WTC11 (cell line): ENCODE results near the gene ZMIZ1. TPM values are rescaled to one million over a fixed set of nuclear protein-coding genes. Genes with fewer than 3 reads are reported as not detected.

Experiments
- ATAC-seq: fragments of 200-7000 bp; cut with Tn5 transposase; 2 replicates; pipeline ENCODE4 v1.10.0; 2021; ENCODE audit warnings: mild to moderate bottlenecking, moderate library complexity
- CTCF ChIA-PET: fragments of 300-600 bp; sonication (Branson Sonifier 250); formaldehyde crosslinking; loops from one replicate; lab custom pipeline; 2021; ENCODE audit warnings: antibody characterized with exemption; lab: Charles Lee
- POLR2A ChIA-PET: fragments of 350-600 bp; sonication (Branson Sonifier 250); formaldehyde crosslinking; loops from one replicate; lab custom pipeline; 2021; ENCODE audit warnings: antibody characterized with exemption; lab: Charles Lee
- DNase-seq: peaks from one replicate; pipeline ENCODE4 v3.0.0; 2021; ENCODE audit warnings: low spot score
- H3K27ac Mint-ChIP-seq: 2 replicates; pipeline ENCODE4 v1.8.0; 2021; ENCODE audit warnings: mixed read lengths
- H3K27me3 Mint-ChIP-seq: 2 replicates; pipeline ENCODE4 v1.8.0; 2021; ENCODE audit warnings: low read depth, mild to moderate bottlenecking, moderate library complexity, mixed read lengths
- H3K36me3 Mint-ChIP-seq: 2 replicates; pipeline ENCODE4 v1.8.0; 2021; ENCODE audit warnings: mixed read lengths
- H3K4me1 Mint-ChIP-seq: 2 replicates; pipeline ENCODE4 v1.8.0; 2022; ENCODE audit warnings: mixed read lengths
- H3K4me3 Mint-ChIP-seq: 2 replicates; pipeline ENCODE4 v1.8.0; 2021; ENCODE audit warnings: mild to moderate bottlenecking, moderate library complexity, mixed read lengths
- H3K9me3 Mint-ChIP-seq: 2 replicates; pipeline ENCODE4 v1.8.0; 2021; ENCODE audit warnings: mixed read lengths
- ATF1 ChIP-seq: sonication (generic); formaldehyde crosslinking; IDR thresholded peaks from 2 replicates; pipeline ENCODE4 v1.8.1; 2023; ENCODE audit warnings: mild to moderate bottlenecking, moderate library complexity, missing genetic modification reagents
- CREB1 ChIP-seq: sonication (generic); formaldehyde crosslinking; IDR thresholded peaks from 2 replicates; pipeline ENCODE4 v1.8.0; 2023; ENCODE audit warnings: mild to moderate bottlenecking, missing genetic modification reagents
- FOXJ3 ChIP-seq: sonication (generic); formaldehyde crosslinking; IDR thresholded peaks from 2 replicates; pipeline ENCODE4 v1.9.0; 2021; ENCODE audit warnings: missing genetic modification reagents, mild to moderate bottlenecking, borderline replicate concordance
- JAZF1 ChIP-seq: fragments of 250-450 bp; sonication (Bioruptor Pico); IDR thresholded peaks from 2 replicates; pipeline ENCODE4 v1.9.0; 2021; ENCODE audit warnings: moderate library complexity, mild to moderate bottlenecking, inconsistent platforms
- JUN ChIP-seq: sonication (generic); formaldehyde crosslinking; IDR thresholded peaks from 2 replicates; pipeline ENCODE4 v1.8.0; 2023; ENCODE audit warnings: mild to moderate bottlenecking, missing genetic modification reagents
- NFE2L1 ChIP-seq: sonication (generic); formaldehyde crosslinking; IDR thresholded peaks from 2 replicates; pipeline ENCODE4 v1.8.1; 2023; ENCODE audit warnings: missing genetic modification reagents
- NR3C1 ChIP-seq: sonication (generic); formaldehyde crosslinking; conservative IDR thresholded peaks from 2 replicates; pipeline ENCODE4 v1.8.1; 2023; ENCODE audit warnings: low read depth, mild to moderate bottlenecking, missing genetic modification reagents
- PRRX2 ChIP-seq: fragments of 250-450 bp; sonication (Bioruptor Pico); IDR thresholded peaks from 2 replicates; pipeline ENCODE4 v1.8.0; 2021; ENCODE audit warnings: mild to moderate bottlenecking
- RELA ChIP-seq: sonication (generic); formaldehyde crosslinking; IDR thresholded peaks from 2 replicates; pipeline ENCODE4 v1.8.1; 2022; ENCODE audit warnings: missing genetic modification reagents, mild to moderate bottlenecking, borderline replicate concordance
- TP53 ChIP-seq: sonication (generic); formaldehyde crosslinking; IDR thresholded peaks from 2 replicates; pipeline ENCODE4 v1.8.1; 2023; ENCODE audit warnings: mild to moderate bottlenecking, missing genetic modification reagents
- ZNF138 ChIP-seq: sonication (generic); formaldehyde crosslinking; conservative IDR thresholded peaks from 2 replicates; pipeline ENCODE4 v1.8.1; 2022; ENCODE audit warnings: mild to moderate bottlenecking, moderate library complexity, missing genetic modification reagents
- ZNF317 ChIP-seq: sonication (generic); formaldehyde crosslinking; IDR thresholded peaks from 2 replicates; pipeline ENCODE4 v1.8.1; 2023; ENCODE audit warnings: low read depth, mild to moderate bottlenecking, moderate library complexity, missing genetic modification reagents, borderline replicate concordance
- ZNF416 ChIP-seq: fragments of 250-450 bp; sonication (Bioruptor Pico); IDR thresholded peaks from 2 replicates; pipeline ENCODE4 v1.9.0; 2021; ENCODE audit warnings: mild to moderate bottlenecking, inconsistent platforms
- total RNA-seq: library from RNA; stranded (reverse); gene quantifications from 3 replicates; pipeline ENCODE4 v1.2.3, GENCODE V29; 2021
- TF ChIP-seq, protein P1 (sequence below): sonication (generic); formaldehyde crosslinking; IDR thresholded peaks from 2 replicates; pipeline ENCODE4 v1.8.0; 2022; ENCODE audit warnings: mild to moderate bottlenecking, missing genetic modification reagents
- TF ChIP-seq, protein P2 (sequence below): sonication (generic); formaldehyde crosslinking; IDR thresholded peaks from 2 replicates; pipeline ENCODE4 v1.8.1; 2023; ENCODE audit warnings: mild to moderate bottlenecking, missing genetic modification reagents
- TF ChIP-seq, protein P3 (sequence below): fragments of 250-450 bp; sonication (Bioruptor Pico); IDR thresholded peaks from 2 replicates; pipeline ENCODE4 v1.9.0; 2021; ENCODE audit warnings: mild to moderate bottlenecking
- TF ChIP-seq, protein P4 (sequence below): fragments of 250-450 bp; sonication (Bioruptor Pico); IDR thresholded peaks from 2 replicates; pipeline ENCODE4 v1.9.0; 2021; ENCODE audit warnings: mild to moderate bottlenecking
- TF ChIP-seq, protein P5 (sequence below): fragments of 200-600 bp; IDR thresholded peaks from 2 replicates; pipeline ENCODE4 v1.8.0; 2022; ENCODE audit warnings: antibody characterized with exemption

ZMIZ1 gene
- total RNA-seq, 1 experiment from 2014 or later: 44.4 TPM

DNA sequence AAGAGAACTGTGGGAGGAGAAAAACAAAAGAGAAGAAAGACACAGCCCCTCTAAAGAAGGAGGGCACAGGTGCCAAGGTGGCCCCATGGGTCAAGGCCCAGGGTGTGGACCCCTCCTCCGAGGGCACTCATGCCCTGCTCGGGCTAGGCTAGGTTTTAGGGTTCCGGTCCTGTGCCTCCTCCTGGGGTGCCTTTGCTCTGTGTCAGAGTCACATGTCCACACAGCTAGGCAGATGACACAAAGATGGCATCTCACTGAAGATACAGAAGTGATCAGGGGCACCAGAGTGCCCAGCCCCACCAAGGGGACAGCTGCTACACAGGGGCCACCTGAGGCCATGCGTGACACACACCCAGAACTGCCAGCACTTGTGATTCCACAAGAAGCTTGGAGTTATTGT, 162.1 kb downstream of the ZMIZ1 start:
- Mint-ChIP-seq H3K4me3 (no peak overlapping the region), H3K27ac (peak overlapping the region; percentile 93; the same call in 1 of the 2 replicates), H3K9me3 (no peaks in the 10 kb centered on the region), H3K27me3 (peaks cover 31% of the 10 kb centered on the region), H3K4me1 (peaks cover 40% of the 10 kb centered on the region), H3K36me3 (peaks cover 7% of the 10 kb centered on the region; the same call in 1 of the 2 replicates)
- POLR2A ChIA-PET: interaction anchor here (0.9 to 3.0 kb wide), 4 partner anchors 8 to 13 kb away, joined by 3 to 15 read pairs (median 6); no protein-coding TSS in a partner anchor
- DNase-seq: no peak
- no peak for ATAC-seq
- CTCF ChIA-PET: interaction anchor here (0.6 to 3.1 kb wide), 8 partner anchors 9 to 1183 kb away, joined by 3 to 18 read pairs (median 4); no protein-coding TSS in a partner anchor
- TF ChIP-seq CREB1: no peak

DNA sequence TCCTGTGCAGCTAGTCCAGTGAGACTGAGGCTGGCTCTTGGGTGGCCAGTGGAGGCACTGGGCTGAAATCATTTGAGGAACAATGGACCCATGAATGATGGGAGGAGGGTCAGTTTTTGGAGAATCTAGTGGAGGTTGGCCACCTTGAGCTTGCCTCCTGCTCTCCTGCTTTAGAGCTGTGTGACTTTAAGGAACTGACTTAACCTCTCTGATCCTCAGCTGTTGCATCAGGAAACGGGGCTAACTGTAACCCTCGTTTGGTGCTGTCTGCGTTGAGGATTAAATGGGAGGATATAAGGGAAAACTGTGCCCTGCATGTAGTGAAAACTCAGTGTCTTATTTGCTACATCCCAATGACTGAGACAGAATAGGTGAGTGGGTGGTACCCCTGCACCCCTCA, 163.1 kb downstream of the ZMIZ1 start:
- H3K4me3 Mint-ChIP-seq: no peak overlapping the region
- peaks cover 51% of the 10 kb centered on the region for H3K4me1 Mint-ChIP-seq
- CTCF ChIA-PET: interaction anchor here (0.6 kb wide), 1 partner anchor 9 kb away, joined by 3 read pairs; no protein-coding TSS in a partner anchor
- POLR2A ChIA-PET: interaction anchor here (0.6 kb wide), 1 partner anchor 308 kb away, joined by 7 read pairs; no protein-coding TSS in a partner anchor
- peaks cover 42% of the 10 kb centered on the region for H3K27me3 Mint-ChIP-seq
- ATAC-seq (no peak), DNase-seq (no peak)
- no peak overlapping the region for H3K27ac Mint-ChIP-seq
- H3K36me3 Mint-ChIP-seq: peaks cover 7% of the 10 kb centered on the region; the same call in 1 of the 2 replicates
- H3K9me3 Mint-ChIP-seq: no peaks in the 10 kb centered on the region
- TF ChIP-seq, protein P1, sequence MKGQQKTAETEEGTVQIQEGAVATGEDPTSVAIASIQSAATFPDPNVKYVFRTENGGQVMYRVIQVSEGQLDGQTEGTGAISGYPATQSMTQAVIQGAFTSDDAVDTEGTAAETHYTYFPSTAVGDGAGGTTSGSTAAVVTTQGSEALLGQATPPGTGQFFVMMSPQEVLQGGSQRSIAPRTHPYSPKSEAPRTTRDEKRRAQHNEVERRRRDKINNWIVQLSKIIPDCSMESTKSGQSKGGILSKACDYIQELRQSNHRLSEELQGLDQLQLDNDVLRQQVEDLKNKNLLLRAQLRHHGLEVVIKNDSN (CRISPR knock-in tag): no peak
- TF ChIP-seq ZNF416 (CRISPR knock-in tag) (no peak), PRRX2 (CRISPR knock-in tag) (no peak), FOXJ3 (no peak), RELA (CRISPR knock-in tag) (no peak), ZNF138 (CRISPR knock-in tag) (no peak), JAZF1 (CRISPR knock-in tag) (no peak), NFE2L1 (CRISPR knock-in tag) (no peak), TP53 (CRISPR knock-in tag) (no peak), JUN (CRISPR knock-in tag) (no peak), ZNF317 (CRISPR knock-in tag) (no peak), ATF1 (no peak), NR3C1 (CRISPR knock-in tag) (no peak)
- TF ChIP-seq, protein P2, sequence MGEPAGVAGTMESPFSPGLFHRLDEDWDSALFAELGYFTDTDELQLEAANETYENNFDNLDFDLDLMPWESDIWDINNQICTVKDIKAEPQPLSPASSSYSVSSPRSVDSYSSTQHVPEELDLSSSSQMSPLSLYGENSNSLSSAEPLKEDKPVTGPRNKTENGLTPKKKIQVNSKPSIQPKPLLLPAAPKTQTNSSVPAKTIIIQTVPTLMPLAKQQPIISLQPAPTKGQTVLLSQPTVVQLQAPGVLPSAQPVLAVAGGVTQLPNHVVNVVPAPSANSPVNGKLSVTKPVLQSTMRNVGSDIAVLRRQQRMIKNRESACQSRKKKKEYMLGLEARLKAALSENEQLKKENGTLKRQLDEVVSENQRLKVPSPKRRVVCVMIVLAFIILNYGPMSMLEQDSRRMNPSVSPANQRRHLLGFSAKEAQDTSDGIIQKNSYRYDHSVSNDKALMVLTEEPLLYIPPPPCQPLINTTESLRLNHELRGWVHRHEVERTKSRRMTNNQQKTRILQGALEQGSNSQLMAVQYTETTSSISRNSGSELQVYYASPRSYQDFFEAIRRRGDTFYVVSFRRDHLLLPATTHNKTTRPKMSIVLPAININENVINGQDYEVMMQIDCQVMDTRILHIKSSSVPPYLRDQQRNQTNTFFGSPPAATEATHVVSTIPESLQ: no peak
- TF ChIP-seq, protein P3, sequence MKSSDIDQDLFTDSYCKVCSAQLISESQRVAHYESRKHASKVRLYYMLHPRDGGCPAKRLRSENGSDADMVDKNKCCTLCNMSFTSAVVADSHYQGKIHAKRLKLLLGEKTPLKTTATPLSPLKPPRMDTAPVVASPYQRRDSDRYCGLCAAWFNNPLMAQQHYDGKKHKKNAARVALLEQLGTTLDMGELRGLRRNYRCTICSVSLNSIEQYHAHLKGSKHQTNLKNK: no peak
- TF ChIP-seq, protein P4, sequence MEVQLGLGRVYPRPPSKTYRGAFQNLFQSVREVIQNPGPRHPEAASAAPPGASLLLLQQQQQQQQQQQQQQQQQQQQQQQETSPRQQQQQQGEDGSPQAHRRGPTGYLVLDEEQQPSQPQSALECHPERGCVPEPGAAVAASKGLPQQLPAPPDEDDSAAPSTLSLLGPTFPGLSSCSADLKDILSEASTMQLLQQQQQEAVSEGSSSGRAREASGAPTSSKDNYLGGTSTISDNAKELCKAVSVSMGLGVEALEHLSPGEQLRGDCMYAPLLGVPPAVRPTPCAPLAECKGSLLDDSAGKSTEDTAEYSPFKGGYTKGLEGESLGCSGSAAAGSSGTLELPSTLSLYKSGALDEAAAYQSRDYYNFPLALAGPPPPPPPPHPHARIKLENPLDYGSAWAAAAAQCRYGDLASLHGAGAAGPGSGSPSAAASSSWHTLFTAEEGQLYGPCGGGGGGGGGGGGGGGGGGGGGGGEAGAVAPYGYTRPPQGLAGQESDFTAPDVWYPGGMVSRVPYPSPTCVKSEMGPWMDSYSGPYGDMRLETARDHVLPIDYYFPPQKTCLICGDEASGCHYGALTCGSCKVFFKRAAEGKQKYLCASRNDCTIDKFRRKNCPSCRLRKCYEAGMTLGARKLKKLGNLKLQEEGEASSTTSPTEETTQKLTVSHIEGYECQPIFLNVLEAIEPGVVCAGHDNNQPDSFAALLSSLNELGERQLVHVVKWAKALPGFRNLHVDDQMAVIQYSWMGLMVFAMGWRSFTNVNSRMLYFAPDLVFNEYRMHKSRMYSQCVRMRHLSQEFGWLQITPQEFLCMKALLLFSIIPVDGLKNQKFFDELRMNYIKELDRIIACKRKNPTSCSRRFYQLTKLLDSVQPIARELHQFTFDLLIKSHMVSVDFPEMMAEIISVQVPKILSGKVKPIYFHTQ (CRISPR knock-in tag): no peak
- TF ChIP-seq, protein P5, sequence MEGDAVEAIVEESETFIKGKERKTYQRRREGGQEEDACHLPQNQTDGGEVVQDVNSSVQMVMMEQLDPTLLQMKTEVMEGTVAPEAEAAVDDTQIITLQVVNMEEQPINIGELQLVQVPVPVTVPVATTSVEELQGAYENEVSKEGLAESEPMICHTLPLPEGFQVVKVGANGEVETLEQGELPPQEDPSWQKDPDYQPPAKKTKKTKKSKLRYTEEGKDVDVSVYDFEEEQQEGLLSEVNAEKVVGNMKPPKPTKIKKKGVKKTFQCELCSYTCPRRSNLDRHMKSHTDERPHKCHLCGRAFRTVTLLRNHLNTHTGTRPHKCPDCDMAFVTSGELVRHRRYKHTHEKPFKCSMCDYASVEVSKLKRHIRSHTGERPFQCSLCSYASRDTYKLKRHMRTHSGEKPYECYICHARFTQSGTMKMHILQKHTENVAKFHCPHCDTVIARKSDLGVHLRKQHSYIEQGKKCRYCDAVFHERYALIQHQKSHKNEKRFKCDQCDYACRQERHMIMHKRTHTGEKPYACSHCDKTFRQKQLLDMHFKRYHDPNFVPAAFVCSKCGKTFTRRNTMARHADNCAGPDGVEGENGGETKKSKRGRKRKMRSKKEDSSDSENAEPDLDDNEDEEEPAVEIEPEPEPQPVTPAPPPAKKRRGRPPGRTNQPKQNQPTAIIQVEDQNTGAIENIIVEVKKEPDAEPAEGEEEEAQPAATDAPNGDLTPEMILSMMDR: no peak
- TF ChIP-seq, all 79 proteins: peak for 0
